ENCODE data around the gene CCL25.

Gene CCL25

GRCh38 chr19:8074501-8074900, 21.9 kb downstream of the CCL25 start:
- TF ChIP-seq, protein P1, sequence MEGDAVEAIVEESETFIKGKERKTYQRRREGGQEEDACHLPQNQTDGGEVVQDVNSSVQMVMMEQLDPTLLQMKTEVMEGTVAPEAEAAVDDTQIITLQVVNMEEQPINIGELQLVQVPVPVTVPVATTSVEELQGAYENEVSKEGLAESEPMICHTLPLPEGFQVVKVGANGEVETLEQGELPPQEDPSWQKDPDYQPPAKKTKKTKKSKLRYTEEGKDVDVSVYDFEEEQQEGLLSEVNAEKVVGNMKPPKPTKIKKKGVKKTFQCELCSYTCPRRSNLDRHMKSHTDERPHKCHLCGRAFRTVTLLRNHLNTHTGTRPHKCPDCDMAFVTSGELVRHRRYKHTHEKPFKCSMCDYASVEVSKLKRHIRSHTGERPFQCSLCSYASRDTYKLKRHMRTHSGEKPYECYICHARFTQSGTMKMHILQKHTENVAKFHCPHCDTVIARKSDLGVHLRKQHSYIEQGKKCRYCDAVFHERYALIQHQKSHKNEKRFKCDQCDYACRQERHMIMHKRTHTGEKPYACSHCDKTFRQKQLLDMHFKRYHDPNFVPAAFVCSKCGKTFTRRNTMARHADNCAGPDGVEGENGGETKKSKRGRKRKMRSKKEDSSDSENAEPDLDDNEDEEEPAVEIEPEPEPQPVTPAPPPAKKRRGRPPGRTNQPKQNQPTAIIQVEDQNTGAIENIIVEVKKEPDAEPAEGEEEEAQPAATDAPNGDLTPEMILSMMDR (conservative IDR thresholded peaks at IDR 0.05; ENCODE audit: low read depth), result no peak
- DNase-seq (ENCODE audit: low spot score), result no peak
- POLR2A ChIA-PET (ENCODE audit: low non-redundant PET), result no interaction called here
- H3K27ac ChIP-seq, result no peak overlapping the region
- CTCF ChIA-PET, result no interaction called here

DNA sequence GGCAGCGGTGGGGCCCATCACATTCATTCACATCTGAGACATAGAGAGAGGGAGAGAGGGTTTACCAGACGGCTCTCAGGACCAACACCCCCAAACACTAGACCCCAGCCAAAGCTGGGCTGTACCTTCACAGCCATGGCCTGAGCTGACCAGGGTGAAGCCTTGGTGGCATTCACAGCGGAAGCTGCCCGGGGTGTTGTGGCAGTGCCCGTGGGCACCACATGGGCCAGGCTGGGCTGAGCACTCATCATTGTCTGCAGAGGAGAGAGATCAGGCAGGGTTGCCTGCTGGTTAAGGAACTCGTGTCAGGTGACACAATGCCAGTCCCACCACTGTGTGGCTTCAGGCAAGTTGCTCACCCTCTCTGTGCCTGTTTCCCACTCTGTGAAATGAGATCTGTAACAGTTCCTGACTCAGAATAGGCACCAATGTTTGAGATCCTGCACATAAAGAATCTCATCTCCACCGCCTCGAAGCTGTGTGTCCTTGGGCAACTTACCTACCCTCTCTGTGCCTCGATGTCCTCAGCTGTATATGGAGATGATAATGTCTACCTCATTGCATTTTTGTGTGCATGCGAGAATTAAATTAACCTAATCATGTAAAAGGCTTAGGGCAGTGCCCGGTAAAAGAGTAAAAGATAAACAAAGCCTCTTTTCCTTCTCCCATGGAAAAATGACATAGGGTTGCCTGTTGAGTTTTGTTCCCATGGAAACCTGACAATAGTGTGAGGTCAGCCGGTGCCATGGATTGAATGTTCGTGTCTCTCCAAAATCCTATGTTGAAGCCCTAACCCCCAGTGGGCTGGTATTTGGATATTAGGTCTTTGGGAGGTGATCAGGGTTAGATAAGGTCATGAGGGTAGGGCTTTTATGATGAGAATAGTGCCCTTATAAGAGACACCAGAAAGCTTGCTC, 22.9 kb downstream of the CCL25 start:
- TF ChIP-seq, protein P1 (conservative IDR thresholded peaks at IDR 0.05; ENCODE audit: low read depth), result no peak
- H3K27ac ChIP-seq, result no peak overlapping the region
- ChIA-PET CTCF (interaction anchor here (0.6 to 0.7 kb wide), 2 partner anchors 47 to 49 kb away, joined by 3 read pairs; no protein-coding TSS in a partner anchor), POLR2A (ENCODE audit: low non-redundant PET) (no interaction called here)
- DNase-seq (ENCODE audit: low spot score), result no peak

GRCh38 chr19:8079988-8080387, 27.4 kb downstream of the CCL25 start:
- POLR2A ChIA-PET (ENCODE audit: low non-redundant PET), result no interaction called here
- no peak overlapping the region for H3K27ac ChIP-seq

GRCh38 chr19:8080832-8081231, 28.3 kb downstream of the CCL25 start:
- TF ChIP-seq, protein P1 (conservative IDR thresholded peaks at IDR 0.05; ENCODE audit: low read depth), result no peak
- ChIA-PET POLR2A (ENCODE audit: low non-redundant PET) (no interaction called here), CTCF (no interaction called here)
- DNase-seq (ENCODE audit: low spot score), result no peak
- H3K27ac ChIP-seq, result no peak overlapping the region

More at GRCh38 chr19:8079988-8080387, 27.4 kb downstream of the CCL25 start:
- no peak for DNase-seq (ENCODE audit: low spot score)
- TF ChIP-seq, protein P1 (conservative IDR thresholded peaks at IDR 0.05; ENCODE audit: low read depth), result no peak
- CTCF ChIA-PET, result no interaction called here

DNA sequence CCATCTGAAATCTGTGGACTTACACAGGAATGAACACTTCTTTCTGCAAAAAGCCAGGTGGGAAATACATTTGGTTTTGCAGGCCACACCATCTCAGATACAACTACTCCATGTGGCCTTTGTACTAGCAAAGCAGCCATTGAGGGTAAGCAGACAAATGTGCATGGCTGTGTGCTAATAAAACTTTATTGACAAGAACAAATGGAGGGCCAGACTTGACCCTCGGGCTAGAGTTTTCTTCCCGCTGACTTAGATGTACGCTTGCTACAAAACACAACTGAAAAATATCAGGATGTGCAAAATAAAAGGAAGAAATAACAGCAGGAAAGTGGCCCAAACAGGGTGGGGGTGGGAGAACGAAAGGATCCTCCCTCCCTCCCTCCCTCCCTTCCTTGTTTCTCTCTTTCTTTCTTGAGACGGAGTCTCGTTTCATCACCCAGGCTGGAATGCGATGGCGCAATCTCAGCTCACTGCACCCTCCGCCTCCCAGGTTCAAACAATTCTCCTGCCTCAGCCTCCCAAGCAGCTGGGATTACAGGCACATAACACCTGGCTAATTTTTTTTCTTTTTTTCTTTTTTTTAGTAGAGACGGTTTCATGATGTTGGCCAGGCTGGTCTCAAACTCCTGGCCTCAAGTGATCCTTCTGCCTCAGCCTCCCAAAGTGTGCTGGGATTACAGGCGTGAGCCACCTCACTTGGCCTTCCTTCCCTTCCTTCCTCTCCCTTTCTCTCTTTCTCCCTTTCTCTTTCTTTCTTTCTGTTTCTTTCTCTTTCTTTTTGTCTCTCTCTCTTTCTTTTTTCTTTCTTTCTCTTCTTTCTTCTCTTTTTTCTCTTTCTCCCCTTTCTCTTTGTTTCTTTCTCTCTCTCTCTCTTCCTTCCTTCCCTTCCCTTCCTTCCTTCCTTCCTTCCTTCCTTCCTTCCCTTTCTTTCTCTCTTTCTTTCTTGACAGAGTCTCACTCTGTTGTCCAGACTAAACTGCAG, 29.3 kb downstream of the CCL25 start:
- no peak overlapping the region for H3K27ac ChIP-seq
- CTCF ChIA-PET, result no interaction called here
- POLR2A ChIA-PET (ENCODE audit: low non-redundant PET), result no interaction called here
- TF ChIP-seq, protein P1 (conservative IDR thresholded peaks at IDR 0.05; ENCODE audit: low read depth), result no peak
- DNase-seq (ENCODE audit: low spot score), result no peak

GRCh38 chr19:8083141-8083540, 30.6 kb downstream of the CCL25 start:
- TF ChIP-seq, protein P1 (conservative IDR thresholded peaks at IDR 0.05; ENCODE audit: low read depth), result no peak
- DNase-seq (ENCODE audit: low spot score), result no peak
- H3K27ac ChIP-seq, result no peak overlapping the region
- CTCF ChIA-PET, result no interaction called here
- POLR2A ChIA-PET (ENCODE audit: low non-redundant PET), result no interaction called here
